HPDE6-E6E7 (cell line): ENCODE measurements around the gene LAMC1.
A peak's percentile ranks its signal among the peaks of the same experiment; 100 is the strongest.

Source experiments
- DNase-seq: peaks from one replicate; pipeline ENCODE4 v3.0.0; 2011; ENCODE audit warnings: missing footprints; ENCODE audit errors: extremely low spot score

LAMC1 gene

GRCh38 chr1:183021405-183022201, 1.6 kb upstream of the LAMC1 start:
- DNase-seq, result no peak

GRCh38 chr1:183022202-183023145, 746 bp upstream of the LAMC1 start:
- peak; percentile 84 for DNase-seq

GRCh38 chr1:183023601-183024316, 539 bp downstream of the LAMC1 start:
- DNase-seq, result peak; percentile 67

- no peak for DNase-seq
Measured at GRCh38 chr1:183024317-183025009, 1.2 kb downstream of the LAMC1 start.

GRCh38 chr1:183025010-183025337, 1.8 kb downstream of the LAMC1 start:
- DNase-seq, result no peak

- no peak for DNase-seq
Measured at GRCh38 chr1:183025782-183026774, 2.9 kb downstream of the LAMC1 start.

- DNase-seq, result no peak
Measured at GRCh38 chr1:183027031-183027430, 3.8 kb downstream of the LAMC1 start.

GRCh38 chr1:183027791-183028190, 4.6 kb downstream of the LAMC1 start:
- no peak for DNase-seq

GRCh38 chr1:183029591-183030000, 6.4 kb downstream of the LAMC1 start:
- DNase-seq, result peak; percentile 44

GRCh38 chr1:183030053-183030452, 6.8 kb downstream of the LAMC1 start:
- DNase-seq, result no peak

GRCh38 chr1:183032122-183032921, 9.1 kb downstream of the LAMC1 start:
- no peak for DNase-seq

- no peak for DNase-seq
Measured at GRCh38 chr1:183033205-183033604, 10.0 kb downstream of the LAMC1 start.

GRCh38 chr1:183034682-183035081, 11.5 kb downstream of the LAMC1 start:
- no peak for DNase-seq

GRCh38 chr1:183038333-183038866, 15.2 kb downstream of the LAMC1 start:
- no peak for DNase-seq

- DNase-seq, result no peak
Measured at GRCh38 chr1:183038913-183039312, 15.7 kb downstream of the LAMC1 start.

- DNase-seq, result no peak
Measured at GRCh38 chr1:183039330-183039729, 16.1 kb downstream of the LAMC1 start.

GRCh38 chr1:183039985-183040447, 16.8 kb downstream of the LAMC1 start:
- DNase-seq, result no peak

GRCh38 chr1:183040547-183040971, 17.3 kb downstream of the LAMC1 start:
- DNase-seq, result no peak

- DNase-seq, result no peak
Measured at GRCh38 chr1:183043254-183043653, 20.0 kb downstream of the LAMC1 start.
